ENCODE results near the gene FRAT1. TPM values are rescaled to one million over a fixed set of nuclear protein-coding genes. Genes with fewer than 3 reads are reported as not detected.

The FRAT1 gene
- total and polyA plus RNA-seq, 2 donors (not counting 1 experiment from before 2014, with no cell fraction given): 5.1 to 25.3 TPM

DNA sequence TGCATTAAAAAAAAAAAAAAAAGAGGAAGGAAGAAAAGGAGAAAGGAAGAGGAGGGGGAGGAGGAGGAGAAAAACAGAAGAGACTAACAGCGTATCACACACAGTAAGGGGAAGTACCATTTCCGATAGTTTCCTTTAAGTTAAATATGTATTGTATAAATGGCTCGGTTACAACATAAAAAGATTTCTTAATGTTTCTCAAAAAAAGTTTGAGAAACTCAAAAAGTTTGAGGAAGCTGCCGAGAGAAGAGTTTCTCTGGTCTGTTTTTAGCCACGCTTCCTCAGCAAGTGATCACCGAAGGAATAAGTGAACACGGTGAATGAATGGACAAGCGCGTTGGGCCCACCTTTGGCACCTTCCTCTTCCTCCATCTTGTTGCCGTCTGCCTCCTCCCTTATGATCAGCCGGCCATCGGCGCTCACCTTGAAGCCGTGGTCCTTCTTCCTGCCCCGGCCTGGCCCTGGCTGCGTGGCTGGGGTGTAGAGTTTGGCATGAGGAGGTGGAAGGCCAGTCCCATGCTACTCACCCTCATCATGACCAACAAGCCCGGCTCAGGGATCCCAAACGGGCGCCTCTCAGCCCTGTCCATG, 46.8 kb downstream of the FRAT1 start:
- H4K20me1 ChIP-seq (ENCODE audit: control insufficient read depth, insufficient read depth, low read length, poor library complexity, severe bottlenecking): no peaks in the 10 kb centered on the region
- no peaks in the 10 kb centered on the region for H3K79me2 ChIP-seq (ENCODE audit: control insufficient read depth, insufficient read depth, low read length)
- TF ChIP-seq, protein P1, sequence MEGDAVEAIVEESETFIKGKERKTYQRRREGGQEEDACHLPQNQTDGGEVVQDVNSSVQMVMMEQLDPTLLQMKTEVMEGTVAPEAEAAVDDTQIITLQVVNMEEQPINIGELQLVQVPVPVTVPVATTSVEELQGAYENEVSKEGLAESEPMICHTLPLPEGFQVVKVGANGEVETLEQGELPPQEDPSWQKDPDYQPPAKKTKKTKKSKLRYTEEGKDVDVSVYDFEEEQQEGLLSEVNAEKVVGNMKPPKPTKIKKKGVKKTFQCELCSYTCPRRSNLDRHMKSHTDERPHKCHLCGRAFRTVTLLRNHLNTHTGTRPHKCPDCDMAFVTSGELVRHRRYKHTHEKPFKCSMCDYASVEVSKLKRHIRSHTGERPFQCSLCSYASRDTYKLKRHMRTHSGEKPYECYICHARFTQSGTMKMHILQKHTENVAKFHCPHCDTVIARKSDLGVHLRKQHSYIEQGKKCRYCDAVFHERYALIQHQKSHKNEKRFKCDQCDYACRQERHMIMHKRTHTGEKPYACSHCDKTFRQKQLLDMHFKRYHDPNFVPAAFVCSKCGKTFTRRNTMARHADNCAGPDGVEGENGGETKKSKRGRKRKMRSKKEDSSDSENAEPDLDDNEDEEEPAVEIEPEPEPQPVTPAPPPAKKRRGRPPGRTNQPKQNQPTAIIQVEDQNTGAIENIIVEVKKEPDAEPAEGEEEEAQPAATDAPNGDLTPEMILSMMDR (IDR thresholded peaks at IDR 0.05): no peak
- no peak for TF ChIP-seq EZH2 (IDR thresholded peaks at IDR 0.05; ENCODE audit: borderline replicate concordance, insufficient read depth, low read depth, low read length, poor library complexity, severe bottlenecking)
- peak overlapping the region; percentile 66 for H3K4me3 Mint-ChIP-seq
- H3K27me3 Mint-ChIP-seq: no peaks in the 10 kb centered on the region
- peak overlapping the region; percentile 3 to 49 (median 22) for H3K4me3 ChIP-seq (ENCODE audit: control extremely low read depth in 1 of 5, extremely low read depth in 1 of 5, insufficient read depth in 1 of 5, low read depth in 2 of 5, low read length in 4 of 5)
- H3K9me3 ChIP-seq (ENCODE audit: control extremely low read depth in 1 of 3, control insufficient read depth in 2 of 3, insufficient read depth in 1 of 3, low read length in 2 of 3): peaks cover 0 to 10% (median 0%) of the 10 kb centered on the region in 3 donors
- no peaks in the 10 kb centered on the region for H3K27me3 ChIP-seq (replicated peaks in 1 of 4; ENCODE audit: control extremely low read depth in 1 of 4, control insufficient read depth in 3 of 4, insufficient read depth in 4 of 4, low read length in 3 of 4)
- H3K36me3 ChIP-seq (replicated peaks in 1 of 2; ENCODE audit: control extremely low read depth in 1 of 2, control insufficient read depth in 1 of 2, extremely low read depth in 1 of 2, insufficient read depth in 2 of 2, low read length in 1 of 2): peaks cover 0 to 23% of the 10 kb centered on the region in 2 experiments
- H3K27ac ChIP-seq (ENCODE audit: low read length in 2 of 2): peak overlapping the region; percentile 90 to 96
- 36% methylated on average over 8 of the region's 19 CpGs for WGBS (ENCODE audit: insufficient coverage)
- H3K9ac ChIP-seq (ENCODE audit: low read length): peak overlapping the region; percentile 49
- ATAC-seq (ENCODE audit: low read depth): peak; percentile 86
- H2AFZ ChIP-seq (ENCODE audit: insufficient read depth, low read depth, low read length, poor library complexity, severe bottlenecking): peak overlapping the region; percentile 86
- CTCF ChIA-PET: interaction anchor here (0.7 to 1.5 kb wide), 2 partner anchors 28 to 87 kb away, joined by 4 to 5 read pairs; no protein-coding TSS in a partner anchor
- intact Hi-C loops (cut with micrococcal nuclease): no loop called here
- H3K4me2 ChIP-seq (replicated peaks; ENCODE audit: low read depth, low read length, poor library complexity, severe bottlenecking): peak overlapping the region; percentile 80
- H3K4me1 ChIP-seq (ENCODE audit: control insufficient read depth in 2 of 2, insufficient read depth in 2 of 2, low read length in 2 of 2): peaks cover 26 to 32% of the 10 kb centered on the region in 2 donors
- peak overlapping the region; percentile 93 for H3K27ac Mint-ChIP-seq
- POLR2A ChIA-PET: interaction anchor here (0.7 kb wide), 2 partner anchors 54 to 730 kb away, joined by 4 to 9 read pairs; no protein-coding TSS in a partner anchor
- peaks cover 32% of the 10 kb centered on the region for H3K4me1 Mint-ChIP-seq
- DNase-seq: peak; percentile 77
- H3K9me3 Mint-ChIP-seq (ENCODE audit: insufficient read depth): no peaks in the 10 kb centered on the region

DNA sequence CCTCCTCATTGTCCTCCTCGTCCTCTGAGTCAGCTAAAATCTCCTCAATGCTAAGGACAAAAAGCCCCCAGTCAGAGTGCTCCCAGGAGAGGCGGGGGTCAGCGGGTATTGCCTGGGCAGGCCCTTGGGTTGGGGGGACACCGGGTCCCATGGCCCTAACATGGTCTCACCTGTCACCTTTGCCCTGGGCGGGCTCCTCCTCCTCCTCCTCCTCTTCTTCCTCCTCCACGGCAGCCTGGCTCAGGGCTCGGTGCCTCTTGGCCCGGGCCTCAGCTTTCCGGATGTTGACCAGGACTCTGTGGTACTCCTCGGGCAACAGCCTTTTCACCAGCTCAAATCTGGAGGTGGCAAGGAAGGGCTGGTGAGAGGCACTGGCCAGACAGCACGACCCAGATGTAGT, 47.5 kb downstream of the FRAT1 start:
- Histone ChIP-seq H3K36me3 (replicated peaks in 1 of 2; ENCODE audit: control extremely low read depth in 1 of 2, control insufficient read depth in 1 of 2, extremely low read depth in 1 of 2, insufficient read depth in 2 of 2, low read length in 1 of 2) (peaks cover 0 to 27% of the 10 kb centered on the region in 2 experiments), H2AFZ (ENCODE audit: insufficient read depth, low read depth, low read length, poor library complexity, severe bottlenecking) (peak overlapping the region; percentile 86), H3K27me3 (replicated peaks in 1 of 4; ENCODE audit: control extremely low read depth in 1 of 4, control insufficient read depth in 3 of 4, insufficient read depth in 4 of 4, low read length in 3 of 4) (no peaks in the 10 kb centered on the region), H3K9me3 (ENCODE audit: control extremely low read depth in 1 of 3, control insufficient read depth in 2 of 3, insufficient read depth in 1 of 3, low read length in 2 of 3) (peaks cover 0 to 10% (median 0%) of the 10 kb centered on the region in 3 donors), H3K9ac (ENCODE audit: low read length) (peak overlapping the region; percentile 49), H4K20me1 (ENCODE audit: control insufficient read depth, insufficient read depth, low read length, poor library complexity, severe bottlenecking) (no peaks in the 10 kb centered on the region), H3K4me2 (replicated peaks; ENCODE audit: low read depth, low read length, poor library complexity, severe bottlenecking) (peak overlapping the region; percentile 80), H3K27ac (ENCODE audit: low read length in 2 of 2) (peak overlapping the region; percentile 90 to 96), H3K79me2 (ENCODE audit: control insufficient read depth, insufficient read depth, low read length) (no peaks in the 10 kb centered on the region), H3K4me1 (ENCODE audit: control insufficient read depth in 2 of 2, insufficient read depth in 2 of 2, low read length in 2 of 2) (peaks cover 26 to 32% of the 10 kb centered on the region in 2 donors), H3K4me3 (ENCODE audit: control extremely low read depth in 1 of 5, extremely low read depth in 1 of 5, insufficient read depth in 1 of 5, low read depth in 2 of 5, low read length in 4 of 5) (no peak overlapping the region)
- Mint-ChIP-seq H3K4me3 (peak overlapping the region; percentile 66), H3K27me3 (no peaks in the 10 kb centered on the region), H3K4me1 (peaks cover 32% of the 10 kb centered on the region), H3K27ac (peak overlapping the region; percentile 93), H3K9me3 (ENCODE audit: insufficient read depth) (no peaks in the 10 kb centered on the region)
- ChIA-PET POLR2A (no interaction called here), CTCF (interaction anchor here (1.5 kb wide), 1 partner anchor 88 kb away, joined by 5 read pairs; no protein-coding TSS in a partner anchor)
- DNase-seq (no peak), ATAC-seq (ENCODE audit: low read depth) (no peak)
- no peak for TF ChIP-seq EZH2 (IDR thresholded peaks at IDR 0.05; ENCODE audit: borderline replicate concordance, insufficient read depth, low read depth, low read length, poor library complexity, severe bottlenecking)
- TF ChIP-seq, protein P1 (IDR thresholded peaks at IDR 0.05): no peak
- intact Hi-C loops (cut with micrococcal nuclease): no loop called here
- WGBS (ENCODE audit: insufficient coverage): 100% methylated on average over 9 of the region's 11 CpGs
